ENCODE measurements around the gene RXRB. TPM values are rescaled to one million over a fixed set of nuclear protein-coding genes. Genes with fewer than 3 reads are reported as not detected.
A peak's percentile ranks its signal among the peaks of the same experiment; 100 is the strongest.

Gene RXRB
- total and polyA plus RNA-seq, 2 of the 13 experiments (the other 11 are each of a cell fraction or from before 2014, with no cell fraction given), result 26.7 to 55.7 TPM

- TF ChIP-seq ZNF510 (CRISPR knock-in tag; IDR thresholded peaks at IDR 0.05; ENCODE audit: low read depth), result 0 out of 2 replicates have a peak, but pooled peaks have one; percentile 52
- TF ChIP-seq ZNF549 (CRISPR knock-in tag; IDR thresholded peaks at IDR 0.05), result no peak
- TF ChIP-seq FOXM1 (CRISPR knock-in tag; IDR thresholded peaks at IDR 0.05), result no peak
- no peak for TF ChIP-seq KLF11 (CRISPR knock-in tag; IDR thresholded peaks at IDR 0.05)
- no peak for TF ChIP-seq FOXA3 (CRISPR knock-in tag; IDR thresholded peaks at IDR 0.05)
- no peak for TF ChIP-seq GLI4 (CRISPR knock-in tag; IDR thresholded peaks at IDR 0.05; ENCODE audit: borderline replicate concordance)
- TF ChIP-seq RFX5 (IDR thresholded peaks at IDR 0.05; ENCODE audit: low read depth, low read length), result no peak
Measured at GRCh38 chr6:33191383-33192104, 8.9 kb downstream of the RXRB start (continued).

GRCh38 chr6:33190504-33191107, 9.9 kb downstream of the RXRB start:
- CTCF ChIA-PET (ENCODE audit: low intra/inter-chr PET ratio, low total read pairs), result no interaction called here
- POLR2A ChIA-PET, result interaction anchor here (0.9 to 2.5 kb wide), 5 partner anchors 8 to 219 kb away, joined by 3 to 20 read pairs (median 7); partner anchors contain the start of genes HSD17B8 and RING1
- peak; percentile 47; the same call in 1 of the 2 replicates for TF ChIP-seq BCL6 (CRISPR knock-in tag; IDR thresholded peaks at IDR 0.05)
- TF ChIP-seq KLF16 (CRISPR knock-in tag; IDR thresholded peaks at IDR 0.05), result no peak
- TF ChIP-seq ZFYVE20 (CRISPR knock-in tag; IDR thresholded peaks at IDR 0.05; ENCODE audit: borderline replicate concordance, low read depth), result no peak
- no peak for TF ChIP-seq ZNF317 (CRISPR knock-in tag; IDR thresholded peaks at IDR 0.05)
- TF ChIP-seq SKIL (CRISPR knock-in tag; IDR thresholded peaks at IDR 0.05; ENCODE audit: borderline replicate concordance), result no peak
- TF ChIP-seq PATZ1 (CRISPR knock-in tag; IDR thresholded peaks at IDR 0.05), result peak; percentile 91
- no peak for TF ChIP-seq NR2C2 (CRISPR knock-in tag; IDR thresholded peaks at IDR 0.05; ENCODE audit: borderline replicate concordance)
- TF ChIP-seq GTF3A (CRISPR knock-in tag; conservative IDR thresholded peaks at IDR 0.05), result no peak
- no peak for TF ChIP-seq PLSCR1 (CRISPR knock-in tag; IDR thresholded peaks at IDR 0.05; ENCODE audit: borderline replicate concordance)
- TF ChIP-seq RELA (CRISPR knock-in tag; IDR thresholded peaks at IDR 0.05), result no peak
- no peak for TF ChIP-seq ZNF10 (CRISPR knock-in tag; IDR thresholded peaks at IDR 0.05; ENCODE audit: borderline replicate concordance, low read depth)

More at GRCh38 chr6:33190504-33191107, 9.9 kb downstream of the RXRB start:
- H3K9ac ChIP-seq (ENCODE audit: insufficient read depth, low read depth, low read length), result no peak overlapping the region
- peak; percentile 39 for ATAC-seq
- peaks cover 28% of the 10 kb centered on the region for H3K4me1 ChIP-seq (ENCODE audit: insufficient read depth, low read length)
- no peak overlapping the region for H3K27ac ChIP-seq (ENCODE audit: extremely low read length, insufficient read depth, low read length)
- H3K4me3 ChIP-seq (replicated peaks in 1 of 3; ENCODE audit: insufficient read depth in 1 of 3, low read depth in 2 of 3, low read length in 3 of 3), result peak overlapping the region in 1 of 3 experiments; percentile 35; a peak in 1 of 6 replicates
- H3K36me3 ChIP-seq (replicated peaks in 1 of 2; ENCODE audit: control insufficient read depth in 1 of 2, insufficient read depth in 2 of 2, low read length in 2 of 2), result peaks cover 12 to 17% of the 10 kb centered on the region in 2 experiments
- H2AFZ ChIP-seq (ENCODE audit: low read length), result no peak overlapping the region
- intact Hi-C loops (cut with micrococcal nuclease; ENCODE audit: unreplicated experiment) (no loop called here), in situ Hi-C loops (cut with HindIII; ENCODE audit: extremely low pct_ligation_motif_present, low pct_unique_long_range_greater_than_20kb) (no loop called here)
- peaks cover 0 to 15% of the 10 kb centered on the region in 2 experiments; a peak in 1 of 5 replicates for H3K27me3 ChIP-seq (ENCODE audit: control insufficient read depth in 1 of 2, insufficient read depth in 2 of 2, low read length in 2 of 2)
- no TSS peak for BruUV-seq (replicated peaks)
- WGBS (ENCODE audit: low lambda C conversion rate), result 12% methylated on average over 10 of the region's 11 CpGs
- no peaks in the 10 kb centered on the region for H3K9me3 ChIP-seq (ENCODE audit: low read length)
- H3K79me2 ChIP-seq (ENCODE audit: insufficient read depth, low read length), result no peaks in the 10 kb centered on the region
- peak; percentile 26 for FAIRE-seq
- peak overlapping the region; percentile 66 for H3K4me2 ChIP-seq (ENCODE audit: low read depth, low read length)
- DNase-seq (ENCODE audit: low spot score), result no peak
- H4K20me1 ChIP-seq (ENCODE audit: insufficient read depth, low read length), result no peaks in the 10 kb centered on the region; the same call in 1 of the 2 replicates
